HG03342 (cell line): ENCODE data around the gene TBC1D24.
"Not testable (repeated sequence)": the region's sequence is repeated elsewhere in the genome, so short reads cannot be mapped to it uniquely, and the experiment has no call there.

Source experiments
- ATAC-seq: cut with Tn5 transposase; IDR thresholded peaks from one replicate; pipeline ENCODE4 v1.9.1; 2021; ENCODE audit warnings: mild to moderate bottlenecking, moderate library complexity; ENCODE audit not compliant: unreplicated experiment

Gene TBC1D24

GRCh38 chr16:2529961-2530628, 55.2 kb downstream of the TBC1D24 start:
- ATAC-seq, result no peak

GRCh38 chr16:2530629-2531318, 55.8 kb downstream of the TBC1D24 start:
- ATAC-seq, result no peak

GRCh38 chr16:2531371-2531695, 56.4 kb downstream of the TBC1D24 start, which contains the start of gene CEMP1:
Gene CEMP1 (minus strand): TSS chr16:2531408. CDS start chr16:2531073, 335 bp downstream.
- no peak for ATAC-seq

DNA sequence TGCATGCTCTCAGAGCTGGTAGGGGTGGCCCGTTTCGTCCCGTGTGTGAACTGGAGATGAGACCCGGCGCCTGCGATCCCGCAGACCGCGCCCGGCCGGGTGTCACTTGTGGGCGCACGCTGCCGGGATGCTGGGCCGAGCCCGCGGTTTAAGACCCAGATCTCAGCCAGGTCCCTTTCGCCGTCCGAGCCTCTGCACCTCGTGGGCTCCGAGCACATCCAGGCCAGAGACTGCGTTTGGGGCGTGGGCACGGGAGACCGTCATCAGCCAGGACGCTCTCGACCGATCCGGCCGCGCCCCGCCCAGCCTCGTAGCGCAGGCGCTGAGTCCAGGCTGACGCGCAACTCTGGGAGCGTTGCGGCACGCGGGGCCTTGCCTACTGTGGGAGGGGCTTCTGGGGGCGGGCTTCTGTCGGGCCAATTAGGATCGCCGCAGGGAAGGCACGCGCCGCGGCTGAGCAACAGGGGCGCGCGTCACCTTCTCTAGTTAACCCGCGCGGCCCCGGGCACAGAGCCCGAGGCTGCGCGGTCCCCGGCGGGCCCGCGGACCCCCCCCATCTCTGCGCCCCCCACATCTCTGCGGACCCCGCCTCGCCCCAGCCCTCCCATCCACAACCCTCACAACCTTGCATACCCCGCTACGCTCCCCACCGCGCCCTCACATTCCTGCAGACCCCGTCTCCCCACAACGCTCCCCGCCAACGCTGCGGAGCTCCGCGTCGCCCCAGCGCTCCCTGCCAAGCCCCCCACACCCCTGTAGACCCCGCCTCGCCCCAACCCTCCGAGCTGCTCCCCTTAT, 57.0 kb downstream of the TBC1D24 start:
- peak; percentile 79 for ATAC-seq

GRCh38 chr16:2532494-2533141, 57.7 kb downstream of the TBC1D24 start:
- ATAC-seq, result no peak

GRCh38 chr16:2533142-2533755, 58.3 kb downstream of the TBC1D24 start:
- not testable (repeated sequence) for ATAC-seq

DNA sequence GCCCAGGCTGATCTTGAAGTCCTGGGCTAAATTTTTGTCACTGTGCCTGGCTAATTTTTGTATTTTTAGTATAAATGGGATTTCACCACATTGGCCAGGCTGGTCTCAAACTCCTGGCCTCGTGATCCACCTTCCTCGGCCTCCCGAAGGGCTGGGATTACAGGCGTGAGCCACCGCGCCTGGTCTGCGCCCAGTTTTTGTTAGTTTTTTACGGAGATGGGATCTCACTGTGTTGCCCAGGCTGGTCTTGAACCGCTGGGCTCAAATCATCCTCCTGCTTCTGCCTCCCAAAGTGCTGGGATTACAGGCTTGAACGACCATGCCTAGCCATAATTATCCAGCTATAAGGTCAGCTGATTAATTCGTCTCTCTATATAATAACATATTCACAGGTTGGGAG, 59.0 kb downstream of the TBC1D24 start:
- no peak for ATAC-seq

- ATAC-seq, result not testable (repeated sequence)
Measured at GRCh38 chr16:2534335-2534734, 59.4 kb downstream of the TBC1D24 start.

- no peak for ATAC-seq
Measured at GRCh38 chr16:2535625-2536013, 60.7 kb downstream of the TBC1D24 start.

DNA sequence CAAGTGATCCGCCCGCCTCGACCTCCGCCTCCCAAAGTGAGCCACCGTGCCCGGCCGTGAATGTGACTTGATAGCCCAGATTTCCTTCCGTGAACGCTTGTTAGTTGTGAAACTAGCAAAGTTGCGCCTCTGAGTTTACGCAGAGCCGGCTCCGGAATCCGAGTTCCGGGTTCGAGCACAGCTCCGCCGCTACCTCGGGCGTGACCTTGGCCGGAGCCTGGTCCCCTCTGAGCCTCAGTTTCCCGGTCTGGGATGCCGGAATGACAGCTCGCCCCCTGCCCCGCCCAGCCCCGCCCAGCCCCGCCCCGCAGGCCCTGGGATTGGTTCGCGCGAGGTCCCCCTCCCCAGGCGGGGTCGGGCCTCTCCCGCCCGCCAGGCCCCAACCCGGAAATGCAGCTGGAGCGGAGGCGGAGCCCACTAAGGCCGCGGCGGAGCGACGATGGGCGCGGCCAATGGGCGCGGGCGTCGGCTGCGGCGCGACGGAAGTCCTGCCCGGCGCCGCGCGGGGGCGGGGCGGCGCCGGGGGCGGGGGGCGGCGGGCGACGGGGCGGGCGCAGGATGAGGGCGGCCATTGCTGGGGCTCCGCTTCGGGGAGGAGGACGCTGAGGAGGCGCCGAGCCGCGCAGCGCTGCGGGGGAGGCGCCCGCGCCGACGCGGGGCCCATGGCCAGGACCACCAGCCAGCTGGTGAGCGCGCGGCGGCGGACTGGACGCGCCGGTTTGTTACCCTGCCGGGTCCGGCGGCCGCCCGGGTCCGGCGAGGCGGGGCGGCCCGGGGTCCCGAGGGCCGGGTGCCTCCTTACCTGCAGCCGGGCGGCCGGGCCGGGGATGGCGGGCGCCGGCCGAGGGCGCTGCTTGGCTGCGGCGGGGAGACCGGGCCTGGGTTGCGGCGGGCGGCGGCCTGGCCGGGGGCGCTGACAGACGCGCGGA, 62.8 kb downstream of the TBC1D24 start, which contains the start of gene PDPK1:
Gene PDPK1, plus strand, starts transcription at position 571 of the 929 bp plus-strand sequence. Its CDS starts 92 bp downstream, at position 663.
- peak; percentile 74 for ATAC-seq

- not testable (repeated sequence) for ATAC-seq
Measured at GRCh38 chr16:2539192-2539844, 64.4 kb downstream of the TBC1D24 start.

DNA sequence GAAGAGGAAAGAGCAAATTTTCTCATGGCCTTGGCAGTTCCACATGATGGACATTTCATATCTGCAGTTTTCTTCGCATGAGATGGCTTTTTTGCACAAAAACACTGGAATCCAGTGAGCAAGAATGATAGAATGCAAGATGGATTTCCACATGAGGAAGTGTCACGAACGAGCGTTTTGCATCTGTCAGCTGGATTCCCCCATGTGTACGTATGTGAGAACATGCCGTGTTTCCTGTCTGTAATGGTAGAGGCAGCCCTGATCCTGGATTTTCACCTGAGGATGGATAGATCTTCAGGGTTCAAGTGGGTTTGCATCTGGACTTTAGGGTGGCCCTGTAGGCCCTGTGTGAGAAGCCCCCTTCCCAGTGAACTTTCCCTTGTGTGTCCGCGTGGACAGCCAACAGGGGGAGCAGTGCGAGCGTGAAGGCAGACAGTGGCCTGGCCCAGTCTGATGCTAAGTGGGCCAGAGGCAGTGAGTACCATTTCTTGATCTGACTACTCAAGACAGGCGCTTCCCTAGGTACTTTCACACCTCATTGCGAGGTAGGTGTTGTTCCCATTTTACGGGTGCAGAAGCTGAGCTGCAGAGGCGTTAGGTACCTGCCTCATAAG, 65.0 kb downstream of the TBC1D24 start:
- ATAC-seq, result not testable (repeated sequence)

DNA sequence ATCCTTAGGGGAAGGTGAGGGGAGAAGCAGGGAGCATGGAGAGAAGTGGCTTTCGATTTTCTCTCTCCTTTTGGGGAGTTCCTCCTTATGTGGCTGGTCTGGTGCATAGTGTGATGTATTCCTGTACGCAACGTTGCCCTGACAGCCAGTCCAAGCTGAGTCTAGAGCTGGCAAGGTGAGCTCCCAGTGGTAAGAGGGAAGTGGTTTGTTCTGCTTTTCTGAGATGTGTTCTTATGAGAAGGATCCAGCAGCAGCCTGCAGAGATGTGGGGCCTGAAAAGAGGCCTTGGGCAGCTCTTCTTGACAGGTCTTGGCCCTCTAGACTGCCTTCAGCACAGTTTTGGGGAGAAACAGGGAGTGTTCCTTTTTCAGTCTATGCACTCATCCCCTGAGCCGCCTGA, 66.0 kb downstream of the TBC1D24 start:
- ATAC-seq, result not testable (repeated sequence)

GRCh38 chr16:2541409-2541808, 66.5 kb downstream of the TBC1D24 start:
- not testable (repeated sequence) for ATAC-seq

DNA sequence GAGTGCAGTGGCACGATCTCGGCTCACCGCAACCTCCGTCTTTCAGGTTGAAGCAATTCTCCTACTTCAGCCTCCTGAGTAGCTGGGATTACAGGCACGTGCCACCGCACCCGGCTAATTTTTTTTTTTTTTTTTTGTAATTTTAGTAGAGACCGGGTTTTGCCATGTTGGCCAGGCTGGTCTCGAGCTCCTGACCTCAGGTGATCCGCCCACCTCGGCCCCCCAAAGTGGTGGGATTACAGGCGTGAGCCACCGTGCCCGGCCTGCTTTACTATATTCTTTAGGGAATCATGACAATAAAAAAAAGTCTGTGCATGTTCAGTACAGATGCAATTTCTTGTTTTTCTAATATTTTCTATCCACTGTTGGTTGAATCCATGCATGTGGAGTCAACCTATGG, 68.8 kb downstream of the TBC1D24 start:
- ATAC-seq, result not testable (repeated sequence)

GRCh38 chr16:2550283-2550878, 75.5 kb downstream of the TBC1D24 start:
- ATAC-seq, result not testable (repeated sequence)

DNA sequence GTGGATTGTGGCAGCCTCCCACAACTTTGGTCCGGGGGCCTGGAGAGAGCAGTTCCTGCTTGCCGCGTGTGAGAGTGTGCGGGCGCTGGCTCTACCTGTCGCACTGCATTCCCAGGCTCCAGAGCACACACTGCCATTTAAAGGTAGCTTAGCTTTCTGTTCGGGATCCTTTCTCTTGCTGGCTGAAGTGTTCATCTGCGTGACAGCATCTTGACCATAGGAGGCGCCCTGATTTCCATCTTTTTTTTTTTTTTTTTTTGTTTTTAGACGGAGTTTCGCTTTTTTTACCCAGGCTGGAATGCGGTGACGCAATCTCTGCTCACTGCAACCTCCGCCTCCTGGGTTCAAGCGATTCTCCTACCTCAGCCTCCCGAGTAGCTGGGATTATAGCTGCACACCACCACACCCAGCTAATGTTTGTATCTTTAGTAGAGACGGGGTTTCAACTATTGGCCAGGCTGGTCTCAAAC, 76.5 kb downstream of the TBC1D24 start:
- ATAC-seq, result not testable (repeated sequence)
